ENCODE measurements around the gene METAP2. TPM values are rescaled to one million over a fixed set of nuclear protein-coding genes. Genes with fewer than 3 reads are reported as not detected.

Gene METAP2
- total RNA-seq, 4 donors from 2014 or later: 56.6 to 87.1 (median 71.8) TPM

- H3K4me3 ChIP-seq (ENCODE audit: low read depth, poor library complexity, severe bottlenecking): no peak overlapping the region
- no peak for DNase-seq (ENCODE audit: low spot score in 2 of 2)
- WGBS, 2 donors: 98% methylated on average over 7 of the region's 7 CpGs
- intact Hi-C loops (cut with DNase I; ENCODE audit: low total_unique reads): no loop called here
- TF ChIP-seq POLR2A (IDR thresholded peaks at IDR 0.05) (no peak), CTCF (IDR thresholded peaks at IDR 0.05) (no peak)
Measured at GRCh38 chr12:95543305-95543704, 69.4 kb downstream of the METAP2 start.

- DNase-seq (ENCODE audit: low spot score in 2 of 2): no peak
- intact Hi-C loops (cut with DNase I; ENCODE audit: low total_unique reads): no loop called here
- no peak for TF ChIP-seq CTCF (IDR thresholded peaks at IDR 0.05)
- no peak for TF ChIP-seq POLR2A (IDR thresholded peaks at IDR 0.05)
- 63 to 66% methylated on average over 3 of the region's 3 CpGs for WGBS, 2 donors
- H3K4me3 ChIP-seq (ENCODE audit: low read depth, poor library complexity, severe bottlenecking): no peak overlapping the region
Measured at GRCh38 chr12:95544756-95545155, 70.8 kb downstream of the METAP2 start.

- DNase-seq (ENCODE audit: low spot score in 2 of 2): no peak
- WGBS, 2 donors: 83 to 84% methylated on average over 4 of the region's 4 CpGs
- intact Hi-C loops (cut with DNase I; ENCODE audit: low total_unique reads): no loop called here
- H3K4me3 ChIP-seq (ENCODE audit: low read depth, poor library complexity, severe bottlenecking): no peak overlapping the region
- no peak for TF ChIP-seq CTCF (IDR thresholded peaks at IDR 0.05)
- no peak for TF ChIP-seq POLR2A (IDR thresholded peaks at IDR 0.05)
Measured at GRCh38 chr12:95545303-95545702, 71.4 kb downstream of the METAP2 start.

- DNase-seq (ENCODE audit: low spot score in 2 of 2): no peak
- intact Hi-C loops (cut with DNase I; ENCODE audit: low total_unique reads): no loop called here
- no peak for TF ChIP-seq CTCF (IDR thresholded peaks at IDR 0.05)
- TF ChIP-seq POLR2A (IDR thresholded peaks at IDR 0.05): no peak
- 67 to 70% methylated on average over 8 of the region's 8 CpGs for WGBS, 2 donors
- no peak overlapping the region for H3K4me3 ChIP-seq (ENCODE audit: low read depth, poor library complexity, severe bottlenecking)
Measured at GRCh38 chr12:95545731-95546490, 72.0 kb downstream of the METAP2 start.

- intact Hi-C loops (cut with DNase I; ENCODE audit: low total_unique reads): no loop called here
- WGBS, 2 donors: 68 to 76% methylated on average over 9 of the region's 9 CpGs
- no peak for DNase-seq (ENCODE audit: low spot score in 2 of 2)
- no peak overlapping the region for H3K4me3 ChIP-seq (ENCODE audit: low read depth, poor library complexity, severe bottlenecking)
- TF ChIP-seq POLR2A (IDR thresholded peaks at IDR 0.05): no peak
- no peak for TF ChIP-seq CTCF (IDR thresholded peaks at IDR 0.05)
Measured at GRCh38 chr12:95546491-95546813, 72.5 kb downstream of the METAP2 start.
